Bronchial epithelial cell (primary cell): ENCODE data around the gene EDEM1. TPM values are rescaled to one million over a fixed set of nuclear protein-coding genes. Genes with fewer than 3 reads are reported as not detected.

ENCODE experiments used
- DNase-seq: peaks from one replicate; pipeline ENCODE4 v3.0.0-alpha.2; 2010; ENCODE audit warnings: low read depth
- FAIRE-seq: peaks from 2 replicates; lab custom pipeline; 2011; peaks lifted over from hg19 to GRCh38; lab: Jason Lieb, UNC
- H3K27me3 ChIP-seq: 2 replicates; pipeline ENCODE4 v1.5.1; 2011; ENCODE audit warnings: low read length; ENCODE audit not compliant: control insufficient read depth, insufficient read depth
- H3K36me3 ChIP-seq: 2 replicates; pipeline ENCODE4 v1.5.1; 2011; ENCODE audit warnings: low read length; ENCODE audit not compliant: control insufficient read depth, insufficient read depth
- H3K4me3 ChIP-seq: 2 replicates; pipeline ENCODE4 v1.5.1; 2011; ENCODE audit warnings: mild to moderate bottlenecking, low read depth, low read length, control low read depth
- CTCF ChIP-seq: IDR thresholded peaks from 2 replicates; pipeline ENCODE4 v1.5.1; 2011; ENCODE audit warnings: mild to moderate bottlenecking, moderate library complexity, low read length, control low read depth, inconsistent platforms; ENCODE audit not compliant: insufficient read depth, severe bottlenecking
- total RNA-seq: library from RNA; depleted of rRNA; stranded (reverse); fragments of >200 nt; gene quantifications from 2 replicates; pipeline ENCODE4 v1.2.1, GENCODE V29; 2014

Gene EDEM1
- total RNA-seq, 1 donor from 2014 or later: 37.6 TPM

DNA sequence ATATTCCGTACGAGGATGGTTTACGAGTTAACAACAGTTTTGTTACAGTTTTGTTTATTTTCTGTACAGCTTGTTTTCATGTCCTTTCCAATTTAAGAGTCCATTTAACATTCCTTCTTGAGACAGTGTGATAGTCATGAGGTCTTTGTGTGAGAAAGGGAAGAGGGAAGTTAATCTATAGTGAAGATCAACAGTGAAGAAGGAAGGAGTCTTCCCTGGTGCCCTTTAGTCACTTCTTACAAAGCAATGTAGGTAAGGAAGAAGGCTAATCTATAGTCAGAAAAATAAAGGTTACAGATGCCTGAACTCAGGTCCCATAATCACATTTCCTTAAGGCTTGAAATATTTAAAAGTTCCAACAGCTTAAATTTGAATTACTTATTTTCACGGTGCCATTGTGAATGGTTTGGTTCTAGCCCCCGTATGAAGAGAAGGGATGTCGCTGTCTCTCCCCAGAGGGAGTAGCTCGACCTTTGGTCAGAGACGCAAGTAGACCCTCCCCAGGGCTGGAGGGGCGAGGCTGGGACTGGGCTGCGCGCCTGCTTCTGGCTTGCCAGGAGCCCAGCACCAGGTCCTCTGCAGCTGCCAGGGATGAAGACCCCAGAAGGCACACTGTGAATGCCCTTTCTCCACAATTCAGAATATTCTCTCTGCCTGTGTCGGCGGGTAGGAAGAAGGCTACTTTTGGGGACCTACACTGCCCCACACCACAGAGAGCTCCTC is 34.9 kb downstream of the EDEM1 start:
- peaks cover 5% of the 10 kb centered on the region for H3K36me3 ChIP-seq
- FAIRE-seq (no peak), DNase-seq (no peak)
- no peaks in the 10 kb centered on the region for H3K27me3 ChIP-seq
- TF ChIP-seq CTCF: no peak
- no peak overlapping the region for H3K4me3 ChIP-seq

DNA sequence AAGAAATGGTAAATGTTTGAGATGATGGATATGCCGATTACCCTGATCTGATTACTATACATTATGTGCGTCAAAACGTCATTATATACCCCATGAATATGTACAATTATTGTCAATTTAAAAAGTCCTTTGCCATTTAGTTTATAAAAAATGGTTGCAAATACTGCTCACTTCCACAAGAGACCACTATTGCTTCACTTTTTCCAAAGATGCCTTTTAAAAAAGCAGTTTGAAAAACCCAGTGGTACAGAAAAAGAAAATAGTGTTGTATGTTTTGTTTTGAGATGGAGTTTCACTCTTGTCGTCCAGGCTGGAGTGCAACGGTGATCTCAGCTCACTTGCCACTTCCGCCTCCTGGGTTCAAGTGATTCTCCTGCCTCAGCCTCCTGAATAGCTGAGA is 39.3 kb downstream of the EDEM1 start:
- Histone ChIP-seq H3K36me3 (no peaks in the 10 kb centered on the region), H3K27me3 (no peaks in the 10 kb centered on the region), H3K4me3 (no peak overlapping the region)
- peak; percentile 14 for TF ChIP-seq CTCF
- DNase-seq (peak; percentile 17), FAIRE-seq (no peak)

GRCh38 chr3:5227812-5228211 is 40.3 kb downstream of the EDEM1 start:
- H3K27me3 ChIP-seq: no peaks in the 10 kb centered on the region
- no peak overlapping the region for H3K4me3 ChIP-seq
- FAIRE-seq (no peak), DNase-seq (no peak)
- no peaks in the 10 kb centered on the region for H3K36me3 ChIP-seq
- TF ChIP-seq CTCF: no peak

- H3K4me3 ChIP-seq: no peak overlapping the region
- peak; percentile 58 for DNase-seq
- TF ChIP-seq CTCF: no peak
- H3K36me3 ChIP-seq: no peaks in the 10 kb centered on the region
- no peaks in the 10 kb centered on the region for H3K27me3 ChIP-seq
- no peak for FAIRE-seq
Measured at GRCh38 chr3:5229414-5229813, 41.9 kb downstream of the EDEM1 start.

DNA sequence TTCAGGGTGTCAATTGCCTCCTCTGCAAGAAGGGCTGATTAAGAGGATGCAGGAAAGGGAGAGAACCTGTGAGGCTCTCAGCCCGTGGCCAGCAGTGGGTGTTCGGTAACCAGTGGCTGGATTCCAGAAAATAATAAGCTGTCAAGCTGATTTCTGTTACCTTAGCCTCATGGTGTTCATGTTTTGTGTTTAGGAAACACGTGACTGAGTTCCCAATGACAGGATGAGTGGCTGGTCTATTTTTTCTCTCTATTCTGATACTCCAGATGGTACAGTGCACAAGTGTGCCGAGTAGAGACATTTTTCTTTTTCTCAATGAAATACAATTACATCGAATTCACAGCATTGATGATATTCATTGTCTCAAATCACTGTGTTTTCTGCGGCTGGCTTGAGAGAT is 43.6 kb downstream of the EDEM1 start:
- no peak for FAIRE-seq
- DNase-seq: no peak
- Histone ChIP-seq H3K4me3 (no peak overlapping the region), H3K36me3 (no peaks in the 10 kb centered on the region), H3K27me3 (no peaks in the 10 kb centered on the region)
- no peak for TF ChIP-seq CTCF

GRCh38 chr3:5231487-5231886 is 44.0 kb downstream of the EDEM1 start:
- no peaks in the 10 kb centered on the region for H3K27me3 ChIP-seq
- no peaks in the 10 kb centered on the region for H3K36me3 ChIP-seq
- no peak for FAIRE-seq
- no peak for DNase-seq
- no peak for TF ChIP-seq CTCF
- no peak overlapping the region for H3K4me3 ChIP-seq
